WTC11 (cell line): ENCODE data around the gene SPAAR.

Source experiments
- CREB1 ChIP-seq: sonication (generic); formaldehyde crosslinking; IDR thresholded peaks from 2 replicates; pipeline ENCODE4 v1.8.0; 2023; ENCODE audit warnings: mild to moderate bottlenecking, missing genetic modification reagents
- ETV6 ChIP-seq: sonication (generic); formaldehyde crosslinking; IDR thresholded peaks from 2 replicates; pipeline ENCODE4 v1.8.1; 2022; ENCODE audit warnings: mild to moderate bottlenecking, missing genetic modification reagents
- FOXP1 ChIP-seq: sonication (generic); formaldehyde crosslinking; IDR thresholded peaks from 2 replicates; pipeline ENCODE4 v1.8.0; 2022; ENCODE audit warnings: missing genetic modification reagents, mild to moderate bottlenecking, moderate library complexity, borderline replicate concordance
- GRHL2 ChIP-seq: fragments of 250-450 bp; sonication (Bioruptor Pico); IDR thresholded peaks from 2 replicates; pipeline ENCODE4 v1.8.0; 2022; ENCODE audit warnings: mild to moderate bottlenecking, moderate library complexity; ENCODE audit not compliant: insufficient replicate concordance, severe bottlenecking
- MXD4 ChIP-seq: fragments of 250-450 bp; sonication (Bioruptor Pico); IDR thresholded peaks from 2 replicates; pipeline ENCODE4 v1.8.0; 2021; ENCODE audit warnings: mild to moderate bottlenecking, moderate library complexity, borderline replicate concordance
- TCF7 ChIP-seq: sonication (generic); formaldehyde crosslinking; IDR thresholded peaks from 2 replicates; pipeline ENCODE4 v1.8.0; 2022; ENCODE audit warnings: mild to moderate bottlenecking, low read depth, missing genetic modification reagents, moderate library complexity
- USF2 ChIP-seq: sonication (generic); formaldehyde crosslinking; IDR thresholded peaks from 2 replicates; pipeline ENCODE4 v1.8.1; 2023; ENCODE audit warnings: mild to moderate bottlenecking, missing genetic modification reagents, moderate library complexity
- ZNF263 ChIP-seq: sonication (generic); formaldehyde crosslinking; IDR thresholded peaks from 2 replicates; pipeline ENCODE4 v1.8.1; 2022; ENCODE audit warnings: low read depth, mild to moderate bottlenecking, moderate library complexity, missing genetic modification reagents
- ZNF396 ChIP-seq: fragments of 250-450 bp; sonication (Bioruptor Pico); IDR thresholded peaks from 2 replicates; pipeline ENCODE4 v1.8.0; 2021; ENCODE audit warnings: mild to moderate bottlenecking, moderate library complexity, borderline replicate concordance
- ZNF671 ChIP-seq: fragments of 250-450 bp; sonication (Bioruptor Pico); IDR thresholded peaks from 2 replicates; pipeline ENCODE4 v1.8.0; 2021; ENCODE audit warnings: mild to moderate bottlenecking
- TF ChIP-seq, protein P1 (sequence below): fragments of 200-600 bp; IDR thresholded peaks from 2 replicates; pipeline ENCODE4 v1.8.0; 2022; ENCODE audit warnings: antibody characterized with exemption
- TF ChIP-seq, protein P2 (sequence below): sonication (generic); formaldehyde crosslinking; IDR thresholded peaks from 2 replicates; pipeline ENCODE4 v1.8.0; 2022; ENCODE audit warnings: mild to moderate bottlenecking, missing genetic modification reagents
- TF ChIP-seq, protein P3 (sequence below): sonication (generic); formaldehyde crosslinking; IDR thresholded peaks from 2 replicates; pipeline ENCODE4 v1.8.0; 2022; ENCODE audit warnings: mild to moderate bottlenecking, missing genetic modification reagents

DNA sequence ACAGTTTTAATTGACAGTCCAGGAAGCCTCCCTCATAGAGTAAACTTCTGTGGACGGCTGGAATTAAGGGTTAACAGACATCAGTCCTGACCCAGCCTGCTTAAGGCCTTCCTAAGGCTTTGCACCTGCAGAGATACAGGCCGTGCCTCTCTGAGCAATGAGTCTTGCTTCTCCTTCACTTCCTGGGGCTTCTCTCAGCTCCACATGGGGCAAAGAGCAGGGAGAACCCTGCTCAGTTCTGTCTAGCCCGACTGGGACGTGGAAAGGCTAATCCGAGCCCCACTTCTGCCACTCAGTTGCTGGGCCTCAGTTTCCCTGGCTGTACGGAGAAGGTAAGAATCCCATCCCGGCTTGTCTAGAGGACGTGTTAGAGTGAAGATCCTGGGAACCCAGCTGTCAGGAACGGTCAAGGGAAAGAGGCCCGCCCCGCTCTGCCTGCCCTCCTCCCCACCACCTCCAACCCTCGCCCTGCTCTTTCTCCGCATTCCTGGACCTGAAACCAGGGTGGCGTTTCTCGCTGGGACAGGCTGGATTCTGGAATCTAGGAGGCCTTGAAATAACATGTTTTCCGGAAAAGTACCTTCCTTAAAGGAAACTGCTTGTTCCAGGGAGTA is 6.5 kb downstream of the SPAAR start:
- no peak for TF ChIP-seq USF2
- TF ChIP-seq, protein P1, sequence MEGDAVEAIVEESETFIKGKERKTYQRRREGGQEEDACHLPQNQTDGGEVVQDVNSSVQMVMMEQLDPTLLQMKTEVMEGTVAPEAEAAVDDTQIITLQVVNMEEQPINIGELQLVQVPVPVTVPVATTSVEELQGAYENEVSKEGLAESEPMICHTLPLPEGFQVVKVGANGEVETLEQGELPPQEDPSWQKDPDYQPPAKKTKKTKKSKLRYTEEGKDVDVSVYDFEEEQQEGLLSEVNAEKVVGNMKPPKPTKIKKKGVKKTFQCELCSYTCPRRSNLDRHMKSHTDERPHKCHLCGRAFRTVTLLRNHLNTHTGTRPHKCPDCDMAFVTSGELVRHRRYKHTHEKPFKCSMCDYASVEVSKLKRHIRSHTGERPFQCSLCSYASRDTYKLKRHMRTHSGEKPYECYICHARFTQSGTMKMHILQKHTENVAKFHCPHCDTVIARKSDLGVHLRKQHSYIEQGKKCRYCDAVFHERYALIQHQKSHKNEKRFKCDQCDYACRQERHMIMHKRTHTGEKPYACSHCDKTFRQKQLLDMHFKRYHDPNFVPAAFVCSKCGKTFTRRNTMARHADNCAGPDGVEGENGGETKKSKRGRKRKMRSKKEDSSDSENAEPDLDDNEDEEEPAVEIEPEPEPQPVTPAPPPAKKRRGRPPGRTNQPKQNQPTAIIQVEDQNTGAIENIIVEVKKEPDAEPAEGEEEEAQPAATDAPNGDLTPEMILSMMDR, result no peak
- TF ChIP-seq ZNF263 (CRISPR knock-in tag), result no peak
- TF ChIP-seq ZNF396 (CRISPR knock-in tag), result no peak
- no peak for TF ChIP-seq FOXP1 (CRISPR knock-in tag)
- no peak for TF ChIP-seq ETV6 (CRISPR knock-in tag)
- TF ChIP-seq, protein P2, sequence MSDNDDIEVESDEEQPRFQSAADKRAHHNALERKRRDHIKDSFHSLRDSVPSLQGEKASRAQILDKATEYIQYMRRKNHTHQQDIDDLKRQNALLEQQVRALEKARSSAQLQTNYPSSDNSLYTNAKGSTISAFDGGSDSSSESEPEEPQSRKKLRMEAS, result no peak
- TF ChIP-seq MXD4 (CRISPR knock-in tag), result no peak
- TF ChIP-seq TCF7 (CRISPR knock-in tag), result no peak
- TF ChIP-seq GRHL2 (CRISPR knock-in tag), result no peak
- TF ChIP-seq CREB1, result no peak
- TF ChIP-seq, protein P3, sequence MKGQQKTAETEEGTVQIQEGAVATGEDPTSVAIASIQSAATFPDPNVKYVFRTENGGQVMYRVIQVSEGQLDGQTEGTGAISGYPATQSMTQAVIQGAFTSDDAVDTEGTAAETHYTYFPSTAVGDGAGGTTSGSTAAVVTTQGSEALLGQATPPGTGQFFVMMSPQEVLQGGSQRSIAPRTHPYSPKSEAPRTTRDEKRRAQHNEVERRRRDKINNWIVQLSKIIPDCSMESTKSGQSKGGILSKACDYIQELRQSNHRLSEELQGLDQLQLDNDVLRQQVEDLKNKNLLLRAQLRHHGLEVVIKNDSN (CRISPR knock-in tag), result no peak
- no peak for TF ChIP-seq ZNF671 (CRISPR knock-in tag)
